NOMO-1 treated with DMSO at 0.1 percent for 48 hours (cell line): ENCODE results near the gene PTPRD.

ENCODE experiments used
- DNase-seq: peaks from one replicate; lab custom pipeline; 2025; ENCODE audit not compliant: unreplicated experiment; lab: John Stamatoyannopoulos, UW

PTPRD gene

DNA sequence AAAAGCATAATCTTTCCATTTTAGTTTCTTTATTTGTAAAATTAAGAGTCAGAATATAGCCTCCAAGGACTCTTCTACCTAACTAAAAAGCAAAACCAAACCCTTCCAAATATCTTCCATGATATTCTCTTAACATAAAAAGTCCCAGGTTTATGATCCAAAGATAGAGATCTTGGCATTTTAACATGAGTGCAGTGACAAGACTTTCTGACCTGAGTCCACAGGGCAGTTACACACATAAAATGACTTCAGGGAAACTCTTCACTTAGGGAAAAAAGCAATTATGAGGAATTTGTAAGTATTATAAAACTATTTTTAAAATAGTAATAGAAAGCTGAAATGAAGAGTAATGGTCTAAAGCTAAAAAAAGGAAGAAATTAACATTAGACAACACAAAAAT, 2040.6 kb downstream of the PTPRD start:
- DNase-seq = no peak

- DNase-seq = no peak
Measured at GRCh38 chr9:8571643-8572042, 2041.2 kb downstream of the PTPRD start.

- DNase-seq = no peak
Measured at GRCh38 chr9:8570776-8571175, 2042.0 kb downstream of the PTPRD start.

DNA sequence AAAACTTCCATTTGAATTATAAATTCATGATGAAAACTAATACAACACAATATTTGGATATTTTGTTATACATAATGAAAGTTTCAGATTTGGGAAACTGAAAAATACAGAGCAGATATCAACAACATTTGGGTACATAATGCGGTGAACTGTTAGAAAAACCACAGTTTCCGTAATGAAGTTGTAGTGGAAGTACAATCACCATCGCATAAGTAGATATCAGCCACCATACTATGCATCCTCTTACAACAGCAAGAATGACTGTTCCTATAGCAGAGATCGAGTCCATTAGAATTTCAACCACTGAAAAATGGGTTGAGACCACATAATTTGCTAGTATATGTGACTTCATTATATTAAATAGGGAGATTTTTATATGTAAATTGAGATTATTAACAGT, 2043.0 kb downstream of the PTPRD start:
- no peak for DNase-seq

DNA sequence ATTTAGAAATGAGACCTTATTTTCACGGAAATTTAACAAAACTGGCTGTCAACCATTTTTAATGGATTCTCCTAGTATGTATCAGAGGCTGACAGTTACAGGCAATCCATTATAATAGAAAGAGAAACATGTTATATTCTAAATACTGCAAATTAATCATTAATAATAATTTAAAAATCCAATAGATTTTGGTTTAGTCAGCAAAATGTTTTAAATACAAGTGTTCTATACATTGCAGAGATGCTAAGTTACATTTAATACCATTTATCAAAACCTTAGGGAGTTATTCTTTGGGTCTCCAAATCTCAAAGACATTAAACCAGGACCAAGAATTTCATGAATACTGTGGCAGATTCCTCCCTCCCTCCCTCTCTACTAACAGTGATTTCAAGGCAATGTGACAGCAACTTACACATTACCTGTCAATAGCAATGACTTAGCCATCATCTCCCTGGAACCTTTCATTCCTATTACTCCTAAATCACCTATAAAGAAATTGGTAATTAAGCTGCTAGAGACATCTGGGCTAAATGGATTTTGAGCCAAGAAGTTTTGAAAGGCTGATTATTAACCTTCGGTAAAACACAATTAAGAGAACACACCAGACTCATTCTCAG, 2044.7 kb downstream of the PTPRD start:
- no peak for DNase-seq

DNA sequence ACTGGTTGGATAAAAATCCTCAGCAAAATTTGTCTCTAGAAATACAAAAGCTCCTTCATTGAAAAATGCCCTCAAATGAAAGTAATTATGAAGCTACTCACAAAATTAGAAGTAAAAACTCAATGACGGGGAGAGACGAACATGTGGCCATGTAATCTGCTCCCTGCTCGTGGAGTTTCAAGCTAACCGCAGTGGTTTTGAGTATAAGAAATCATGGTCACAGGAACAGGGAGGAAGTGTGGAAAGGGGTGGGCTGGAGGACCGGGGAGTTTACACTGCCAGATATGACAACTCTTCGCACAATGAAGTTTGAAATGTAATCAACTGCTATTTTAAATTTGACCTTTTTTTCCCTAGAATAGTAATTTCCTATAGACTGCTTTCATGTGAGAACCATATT, 2047.8 kb downstream of the PTPRD start:
- DNase-seq = no peak

DNA sequence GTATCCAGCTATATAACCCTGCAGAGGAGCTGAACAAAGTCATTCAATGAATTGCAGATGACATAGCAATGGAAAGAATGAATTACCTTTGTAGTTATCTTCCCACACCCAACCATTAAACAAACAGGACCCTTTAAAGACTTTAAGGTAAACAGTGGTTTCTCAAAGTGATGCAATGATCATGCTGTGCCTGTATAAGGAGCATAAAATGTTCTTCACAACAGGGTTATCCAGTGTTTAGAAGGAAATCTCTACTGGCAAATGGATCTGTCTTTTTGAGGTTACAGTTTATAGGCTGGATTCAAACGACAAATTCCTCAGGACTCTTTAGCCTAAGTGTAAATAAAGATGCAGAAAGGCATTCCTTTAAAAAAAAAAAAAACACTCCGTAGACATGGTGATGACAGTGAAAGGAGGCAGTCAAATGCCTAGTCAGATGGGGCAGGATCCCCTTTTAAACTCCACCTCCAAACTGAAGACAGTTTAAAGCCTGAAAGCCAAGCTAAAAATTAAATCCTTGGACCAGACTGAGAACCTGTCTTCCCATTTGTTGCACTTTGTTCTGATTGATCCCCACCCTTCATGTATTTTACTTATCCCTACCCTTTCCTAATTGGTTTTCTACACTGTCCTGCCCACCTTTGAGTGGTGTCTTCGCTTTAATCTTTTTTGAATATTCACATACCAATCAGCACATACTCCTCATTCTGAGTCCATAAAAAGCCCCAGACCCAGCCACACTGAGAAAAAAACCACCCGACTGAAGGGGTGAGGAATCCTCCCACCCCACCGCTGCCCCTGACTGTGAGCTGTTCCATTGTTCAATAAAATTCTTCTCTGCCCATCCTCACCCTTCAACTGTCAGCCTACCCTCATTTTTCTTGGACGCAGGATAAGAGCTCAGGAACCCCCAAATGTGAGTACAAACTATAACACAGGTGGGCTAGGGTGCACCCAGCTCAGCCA, 2052.0 kb downstream of the PTPRD start:
- no peak for DNase-seq

DNA sequence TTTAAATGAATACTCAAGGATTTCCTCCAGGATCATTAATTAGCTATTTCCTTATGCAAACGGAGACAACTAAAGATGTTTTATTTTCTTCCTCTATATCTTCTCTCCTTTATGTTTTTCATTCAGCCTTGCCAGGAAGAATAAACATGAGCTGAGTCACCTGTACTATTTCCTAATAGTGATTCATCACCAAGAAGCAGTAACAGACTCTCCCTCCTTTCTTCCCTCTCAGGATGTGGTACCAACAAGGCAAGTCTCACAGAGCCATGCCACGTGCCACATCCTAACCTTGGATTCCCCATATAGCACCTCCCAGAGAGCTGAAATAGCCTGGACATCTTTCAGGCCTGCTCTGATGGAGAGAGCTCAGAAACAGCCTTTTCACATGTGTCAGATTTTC, 2054.6 kb downstream of the PTPRD start:
- no peak for DNase-seq

DNA sequence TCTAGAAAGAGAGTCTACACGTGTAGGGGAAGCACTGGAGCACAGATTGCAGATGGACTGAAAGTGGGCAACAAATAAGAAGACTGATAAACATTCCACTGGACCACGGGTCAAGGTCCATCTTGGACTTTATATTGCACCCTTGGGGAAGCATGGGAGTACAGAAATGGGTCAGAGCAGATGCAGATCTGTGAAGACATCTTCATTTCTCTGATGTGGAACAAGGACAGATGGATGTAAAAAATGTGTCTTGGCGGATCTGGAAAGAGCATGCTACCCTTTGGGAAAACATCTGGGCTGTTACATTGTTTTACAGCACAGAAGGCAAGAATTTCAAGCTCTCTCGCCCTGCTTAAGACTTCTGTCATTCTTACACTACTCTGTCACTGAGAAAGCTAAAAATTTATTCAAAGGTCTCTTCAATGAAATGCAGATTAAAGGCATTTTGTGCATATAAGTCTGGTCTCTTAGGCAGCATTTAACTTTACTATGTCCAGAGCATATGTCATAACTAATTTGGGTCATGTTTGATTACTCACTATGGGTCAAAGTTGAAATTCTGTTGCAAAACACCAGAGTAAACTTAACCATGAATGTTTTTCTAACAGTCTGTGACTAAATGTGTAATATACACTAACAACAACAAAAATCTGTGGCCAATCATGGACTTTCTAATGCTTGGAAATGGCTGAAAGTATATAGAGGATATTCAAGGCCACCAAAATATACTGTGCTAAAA, 2056.9 kb downstream of the PTPRD start:
- DNase-seq = no peak

DNA sequence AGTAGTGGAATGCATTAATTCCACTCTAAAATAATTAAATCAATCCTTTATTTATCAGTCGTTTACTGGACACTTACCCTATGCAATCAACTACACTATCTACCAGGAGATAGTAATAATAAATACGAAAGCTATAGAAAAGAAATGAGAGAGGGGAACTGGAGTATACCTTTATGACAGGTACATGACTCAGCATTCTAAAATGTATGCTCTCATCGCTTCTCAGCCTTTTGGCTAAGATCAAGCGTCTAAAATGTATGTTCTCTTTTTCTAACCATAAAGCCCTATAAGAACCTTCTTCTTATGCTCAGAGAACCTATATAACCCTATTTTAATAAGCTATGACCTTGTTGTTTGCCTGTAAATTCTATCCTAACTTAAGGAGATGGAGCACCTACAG, 2059.4 kb downstream of the PTPRD start:
- DNase-seq = no peak

DNA sequence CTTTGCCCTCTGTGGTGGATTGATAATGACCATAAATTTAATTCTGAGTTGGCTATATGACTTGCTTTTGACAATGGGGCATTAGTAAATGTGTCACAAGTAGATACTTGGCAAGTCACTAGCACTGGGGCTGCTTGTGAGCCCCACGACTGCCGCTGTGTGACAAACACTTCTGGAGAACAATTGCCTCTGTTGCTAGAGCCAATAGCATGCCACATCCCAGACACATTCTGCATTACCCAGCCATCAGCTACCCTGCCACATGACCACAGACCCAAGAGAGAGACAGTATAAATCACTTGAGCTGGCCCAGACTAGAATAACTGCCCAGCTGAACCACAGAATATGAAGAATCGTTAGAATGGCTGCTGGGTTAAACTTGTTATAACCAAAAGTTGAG, 2060.1 kb downstream of the PTPRD start:
- DNase-seq = no peak

DNA sequence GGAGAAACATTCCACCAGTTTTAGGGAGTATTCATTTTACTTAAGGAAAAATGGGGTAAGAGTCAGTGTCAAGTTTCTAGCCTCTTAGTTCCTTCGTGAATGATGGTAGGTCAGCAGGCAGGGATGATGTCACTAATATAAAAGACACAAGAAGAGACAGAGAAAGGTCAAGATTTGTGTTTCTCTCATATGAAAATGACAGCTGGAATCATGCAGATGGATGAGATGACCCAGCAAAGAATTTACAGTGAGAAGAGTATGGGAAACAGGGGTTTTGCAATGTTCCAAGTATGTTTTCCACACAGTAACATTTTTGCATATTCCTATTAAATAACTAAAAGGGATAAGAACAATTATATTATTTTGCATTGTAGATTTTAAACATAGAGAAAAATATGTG, 2063.6 kb downstream of the PTPRD start:
- no peak for DNase-seq

- no peak for DNase-seq
Measured at GRCh38 chr9:8543219-8543618, 2069.6 kb downstream of the PTPRD start.

- no peak for DNase-seq
Measured at GRCh38 chr9:8542537-8542936, 2070.3 kb downstream of the PTPRD start.

DNA sequence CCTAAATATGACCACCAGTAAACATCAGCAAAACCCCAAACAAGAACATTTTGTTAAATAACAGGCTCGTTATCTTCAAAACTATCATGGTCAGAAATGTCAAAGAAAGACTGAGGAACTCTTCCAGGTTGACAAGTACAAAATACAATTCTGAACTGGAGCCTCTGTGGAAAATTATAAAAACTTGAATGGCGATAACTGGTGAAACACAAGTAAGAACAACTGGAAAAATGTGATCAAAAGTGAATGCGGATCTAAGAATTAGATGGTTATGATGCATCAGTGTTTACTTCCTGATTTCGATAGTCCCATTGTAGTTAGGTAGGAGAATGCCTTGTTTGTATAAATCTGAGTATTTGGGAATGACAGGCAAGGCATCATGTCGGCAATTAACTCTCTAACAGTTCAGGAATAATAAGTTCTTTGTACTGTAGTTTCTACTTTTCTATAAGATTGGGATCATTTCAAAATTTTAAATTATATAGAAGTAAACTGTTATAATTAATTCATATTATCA, 2073.1 kb downstream of the PTPRD start:
- no peak for DNase-seq

DNA sequence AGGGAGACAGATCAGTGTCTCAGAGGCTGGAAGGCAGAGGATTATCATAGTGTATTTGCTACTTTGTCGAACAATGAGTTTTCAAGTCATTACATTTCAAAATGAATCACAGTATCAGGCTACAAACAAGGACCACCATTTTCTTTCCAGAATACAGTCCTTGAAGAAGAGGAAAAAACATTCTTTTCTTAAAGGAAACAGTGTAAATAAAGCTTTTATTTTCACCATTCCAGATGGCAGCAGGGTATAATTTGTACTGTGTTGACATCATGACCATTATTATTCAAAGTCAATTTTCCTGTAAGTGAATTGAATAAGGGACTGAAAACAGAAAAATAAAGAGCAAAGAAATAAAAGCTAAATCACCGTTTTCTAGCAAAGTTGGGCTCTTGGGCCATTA, 2076.0 kb downstream of the PTPRD start:
- DNase-seq = no peak

DNA sequence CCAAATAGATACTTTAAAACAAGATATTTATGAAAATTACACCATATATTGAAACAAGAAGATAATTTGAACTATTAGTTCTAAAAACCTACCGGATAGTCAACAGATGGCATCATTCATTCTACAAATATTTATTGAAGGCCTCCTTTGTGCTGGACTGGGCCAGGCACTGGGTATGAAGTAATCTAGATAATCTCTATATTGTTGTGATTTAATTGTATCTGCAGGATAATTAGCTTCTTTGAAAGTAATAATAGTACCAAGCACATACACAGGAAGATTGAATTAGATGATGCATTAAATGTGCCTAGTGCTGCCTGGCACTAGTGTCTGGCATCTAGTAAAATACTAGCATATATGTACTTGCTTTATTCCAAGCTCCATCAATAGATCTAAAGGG, 2078.0 kb downstream of the PTPRD start:
- no peak for DNase-seq

- no peak for DNase-seq
Measured at GRCh38 chr9:8533681-8534080, 2079.1 kb downstream of the PTPRD start.

GRCh38 chr9:8531826-8532415, 2080.9 kb downstream of the PTPRD start:
- no peak for DNase-seq

DNA sequence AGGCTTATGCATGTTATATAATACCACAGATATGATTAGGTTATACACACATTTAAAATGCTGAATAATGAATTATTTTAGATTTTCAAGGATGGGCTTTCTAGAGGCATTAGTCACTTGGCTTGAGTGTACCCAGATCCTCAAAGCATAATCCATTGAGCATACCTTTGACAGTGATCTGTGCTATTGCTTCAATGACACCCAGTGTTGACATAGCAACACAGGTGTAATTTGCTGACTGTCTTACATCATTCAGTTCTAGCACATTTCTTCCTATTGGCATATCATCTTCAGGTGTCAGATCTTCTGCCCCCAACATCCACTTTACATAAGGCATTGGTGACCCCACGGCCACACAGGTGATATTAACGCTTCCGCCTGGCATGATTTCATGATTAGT, 2091.7 kb downstream of the PTPRD start:
- DNase-seq = no peak

- no peak for DNase-seq
Measured at GRCh38 chr9:8515748-8516147, 2097.1 kb downstream of the PTPRD start.
